Measurements from ENCODE around the gene ABCC5.

- TF ChIP-seq CTCF (optimal IDR thresholded peaks at IDR 0.05 in 1 of 3, IDR thresholded peaks at IDR 0.05 in 1 of 3, conservative IDR thresholded peaks at IDR 0.05 in 1 of 3; ENCODE audit: extremely low read depth in 1 of 3, insufficient read depth in 2 of 3, low read length in 3 of 3) (no peak), EZH2 (IDR thresholded peaks at IDR 0.05; ENCODE audit: low read length) (no peak)
Observed at GRCh38 chr3:183958775-183959174, 58.9 kb downstream of the ABCC5 start.

Data from keratinocyte (primary cell).